ENCODE measurements around the gene CD84.
"Not testable (repeated sequence)": the region's sequence is repeated elsewhere in the genome, so short reads cannot be mapped to it uniquely, and the experiment has no call there.

The CD84 gene

DNA sequence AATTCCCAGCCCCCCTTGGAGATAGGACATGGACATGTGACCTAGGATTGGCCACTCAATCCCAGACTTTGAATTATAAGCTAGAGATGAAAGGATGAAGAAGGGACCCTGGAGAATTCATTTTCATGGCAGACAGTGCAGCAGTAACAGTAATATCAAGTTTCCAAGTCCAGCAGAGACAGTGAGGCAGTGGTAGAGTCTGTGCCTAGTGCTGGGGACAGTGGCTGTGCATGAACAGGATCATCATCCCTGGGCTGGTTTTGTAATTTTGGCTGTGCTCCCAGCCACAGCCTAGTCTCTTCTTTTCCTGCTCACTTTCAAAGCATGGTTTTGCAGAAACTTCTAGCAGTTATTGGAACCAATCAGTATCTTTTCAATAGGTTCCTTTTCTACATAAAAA lies 29.6 kb upstream of the CD84 start:
- no peak for DNase-seq

DNA sequence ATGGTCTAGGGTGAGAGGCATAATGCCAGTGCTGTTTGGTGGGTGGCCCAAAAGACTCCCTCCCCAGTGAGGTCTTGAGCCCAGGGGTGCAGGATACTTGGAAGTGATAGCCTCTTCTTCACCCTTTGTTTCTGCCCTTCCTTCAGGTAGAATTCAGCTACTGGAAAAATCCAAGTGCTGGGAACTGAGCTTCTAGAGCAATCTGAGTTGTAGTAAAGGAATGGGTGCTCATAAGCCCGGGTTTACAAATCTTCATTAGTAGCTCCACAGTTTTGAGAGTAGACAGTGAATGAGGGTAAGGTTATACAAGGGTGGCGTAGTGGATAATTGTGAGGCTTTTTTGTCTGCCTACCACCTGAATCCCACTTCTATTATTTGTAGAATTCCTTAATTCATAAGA lies 29.2 kb upstream of the CD84 start:
- no peak for DNase-seq

DNA sequence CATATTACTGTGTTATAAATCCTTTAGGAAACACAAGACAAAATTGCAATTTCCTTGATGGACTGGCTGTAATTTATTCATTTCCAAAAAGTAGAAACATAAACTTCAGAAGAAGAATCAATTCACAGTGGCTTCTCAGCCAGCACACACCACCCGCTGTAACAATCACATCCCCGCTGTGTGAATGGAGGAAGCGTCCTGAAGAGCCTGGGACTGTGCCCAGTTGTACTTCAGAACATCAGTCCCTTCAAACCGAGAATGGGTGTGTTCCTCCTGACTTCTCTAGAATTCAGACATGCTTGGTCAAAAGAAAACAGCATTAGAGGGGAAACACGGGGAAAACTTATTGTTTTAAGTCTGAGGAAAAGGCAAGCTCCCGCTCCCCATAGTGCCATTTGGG lies 28.8 kb upstream of the CD84 start:
- DNase-seq: no peak

DNA sequence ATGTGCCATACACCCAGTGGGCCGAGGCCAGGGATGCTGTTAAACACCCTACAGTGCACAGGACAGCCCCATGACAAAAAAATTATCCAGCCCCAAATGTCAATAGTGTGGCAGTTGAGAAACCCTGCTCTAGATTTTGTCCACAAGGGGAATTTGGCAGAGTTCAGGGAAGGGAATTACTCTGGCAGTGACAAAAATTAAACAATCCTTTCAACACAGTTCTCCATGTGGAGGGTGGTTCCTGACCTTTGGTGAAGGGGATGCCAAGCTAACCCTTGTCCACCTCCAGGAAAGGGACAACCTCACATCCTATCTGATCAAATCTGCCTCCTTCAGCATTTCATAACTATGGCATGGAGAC lies 28.4 kb upstream of the CD84 start:
- DNase-seq: no peak

DNA sequence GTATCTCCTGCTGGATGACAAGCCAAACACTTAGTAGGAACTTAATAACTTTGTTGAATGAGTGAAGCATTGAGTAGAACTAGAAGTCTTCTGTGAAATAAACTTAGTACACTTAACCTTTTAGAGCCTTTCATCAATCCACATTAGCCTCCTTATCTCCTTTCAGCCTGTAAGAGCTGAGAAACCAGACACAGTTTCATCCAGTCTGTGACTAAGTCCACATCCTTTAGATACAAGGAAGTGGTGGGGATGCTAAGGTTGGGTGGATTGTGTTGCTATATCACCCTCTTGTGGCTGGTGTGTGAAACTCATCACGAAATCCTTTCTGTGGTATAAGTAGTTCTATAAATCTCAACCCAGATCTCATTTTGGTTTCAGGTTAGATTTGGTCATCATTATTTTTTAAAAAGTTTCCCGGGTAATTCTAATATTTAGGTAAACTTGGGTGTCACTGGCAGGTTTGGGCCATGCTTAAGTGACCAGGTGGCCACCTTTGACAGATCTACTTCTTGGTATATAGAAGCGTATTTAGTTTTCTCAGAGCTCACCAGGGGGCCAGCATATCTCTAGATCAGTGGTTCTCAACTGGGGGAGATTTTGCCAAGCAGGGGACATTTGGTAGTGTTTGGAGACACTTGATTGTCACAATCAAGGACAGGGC lies 27.8 kb upstream of the CD84 start:
- DNase-seq: peak; percentile 67

DNA sequence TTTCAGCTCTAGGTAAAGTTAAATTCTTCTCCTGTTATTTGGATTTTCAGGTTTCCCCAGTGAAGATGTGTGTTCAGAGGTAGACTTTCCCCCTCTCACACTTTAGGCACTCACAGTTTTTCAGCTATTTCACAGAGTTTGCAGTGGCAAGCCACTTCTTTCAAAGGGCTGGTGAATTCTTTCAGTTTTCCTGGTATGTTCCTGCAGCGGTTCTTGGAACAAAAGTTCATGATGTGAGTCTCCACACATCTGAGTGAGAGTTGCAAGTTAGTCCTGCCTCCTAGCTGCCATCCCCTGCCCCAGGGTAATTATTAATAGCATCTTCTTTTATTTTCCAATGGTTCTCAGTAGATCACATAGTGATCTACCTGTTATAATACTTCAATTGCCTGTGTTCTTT lies 27.3 kb upstream of the CD84 start:
- DNase-seq: no peak

DNA sequence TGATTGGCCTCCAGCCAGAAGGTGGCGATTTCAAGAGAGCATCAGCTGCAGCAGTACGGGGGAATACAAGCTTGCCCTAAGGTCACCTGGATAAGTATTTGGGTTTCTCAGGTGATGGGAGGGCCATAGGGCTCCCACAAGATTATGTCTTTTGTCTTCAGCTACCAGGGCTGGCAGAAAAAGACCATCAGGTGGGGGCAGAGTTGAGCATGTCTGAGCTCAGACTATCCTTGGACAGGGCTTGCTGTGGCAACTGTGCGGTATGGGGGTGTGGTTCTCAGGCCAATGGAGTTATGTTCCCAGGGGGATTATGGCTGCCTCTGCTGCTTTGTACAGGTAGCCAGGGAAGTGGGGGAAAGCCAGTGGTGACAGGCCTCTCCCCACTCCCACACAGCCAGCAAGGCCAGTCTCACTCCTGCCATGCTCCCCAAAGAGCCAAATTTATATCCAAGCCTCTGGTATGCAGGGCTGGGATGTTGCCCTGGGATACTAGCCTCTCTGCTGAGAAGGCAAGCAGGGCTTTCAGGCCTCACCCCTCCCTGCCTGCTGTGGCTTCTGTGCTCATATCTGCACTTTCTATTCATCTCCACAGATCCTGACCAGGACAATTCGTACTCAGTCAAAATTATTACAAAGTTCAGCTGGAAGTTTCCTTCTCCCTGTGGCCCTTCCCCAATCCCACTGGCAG lies 26.6 kb upstream of the CD84 start:
- DNase-seq: no peak

DNA sequence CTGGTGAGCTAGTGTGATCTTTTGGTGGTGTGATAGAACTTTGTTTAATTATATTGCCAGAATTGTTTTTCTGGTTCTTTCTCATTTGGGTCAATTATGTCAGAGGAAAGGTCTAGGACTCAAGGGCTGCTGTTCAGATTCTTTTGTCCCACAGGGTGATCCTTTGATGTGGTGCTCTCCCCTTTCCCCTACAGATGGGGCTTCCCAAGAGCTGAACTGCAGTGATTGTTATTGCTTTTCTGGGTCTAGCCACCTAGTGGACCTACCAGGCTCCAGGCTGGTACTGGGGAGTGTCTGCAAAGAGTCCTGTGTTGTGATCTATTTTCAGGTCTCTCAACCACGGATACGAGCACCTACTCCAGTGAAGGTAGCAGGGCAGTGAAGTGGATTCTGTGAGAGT lies 25.9 kb upstream of the CD84 start:
- DNase-seq: no peak

DNA sequence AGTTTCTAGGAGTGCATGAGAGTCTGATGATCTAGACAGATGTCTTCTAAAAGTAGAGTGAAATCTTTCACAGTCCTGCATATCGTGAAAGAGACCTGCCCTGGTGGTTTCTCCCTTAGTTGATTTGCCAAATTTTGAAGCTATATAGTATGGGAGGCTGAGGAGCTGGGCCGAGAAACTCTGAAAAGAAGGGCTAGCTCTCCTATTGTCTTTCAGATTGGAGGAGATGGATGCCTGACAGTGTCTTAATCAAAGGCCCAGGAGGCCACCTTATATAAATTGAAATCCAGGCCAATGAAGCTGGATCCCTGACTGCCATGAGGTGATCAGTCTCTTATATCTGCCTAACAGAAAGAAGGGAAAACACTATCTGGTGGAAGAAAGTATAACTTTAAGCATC lies 18.4 kb upstream of the CD84 start:
- DNase-seq: no peak

DNA sequence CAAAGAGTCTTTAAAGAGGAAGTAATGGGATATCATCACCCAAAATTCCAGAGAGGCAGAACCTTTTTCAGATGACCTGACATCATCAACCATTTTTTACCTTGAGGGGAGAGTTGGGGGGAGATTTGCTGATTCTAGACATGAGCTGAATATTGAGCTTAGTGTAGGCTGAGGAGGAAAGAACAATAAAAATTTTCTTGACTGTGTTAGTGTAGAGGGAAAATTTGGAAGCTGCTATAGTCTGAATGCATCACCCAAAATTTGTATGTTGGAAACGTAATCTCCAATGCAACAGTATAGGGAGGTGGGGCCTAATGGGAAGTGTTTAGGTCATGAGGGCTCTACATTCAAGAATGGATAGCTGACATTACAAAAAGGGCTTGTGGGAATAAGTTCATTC lies 17.8 kb upstream of the CD84 start:
- no peak for DNase-seq

DNA sequence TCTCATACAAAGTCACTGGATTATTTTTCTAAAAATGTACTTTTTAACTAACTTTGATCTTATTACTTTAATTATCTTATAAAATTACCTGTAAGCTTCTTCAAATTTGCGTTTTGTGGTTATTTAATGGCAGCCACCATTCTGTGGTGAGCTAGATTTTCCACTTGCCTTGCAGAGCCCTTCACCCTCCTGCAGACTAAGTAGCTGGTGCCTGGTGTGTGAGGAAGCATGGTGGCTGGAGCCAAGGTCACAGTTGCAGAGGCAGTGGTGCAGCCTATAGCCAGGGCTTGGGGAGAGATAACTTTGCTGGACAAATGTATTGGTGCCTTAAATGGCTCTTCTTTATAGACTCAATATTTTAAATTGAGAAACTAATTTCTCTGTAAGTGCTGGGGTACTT lies 11.2 kb upstream of the CD84 start:
- no peak for DNase-seq

DNA sequence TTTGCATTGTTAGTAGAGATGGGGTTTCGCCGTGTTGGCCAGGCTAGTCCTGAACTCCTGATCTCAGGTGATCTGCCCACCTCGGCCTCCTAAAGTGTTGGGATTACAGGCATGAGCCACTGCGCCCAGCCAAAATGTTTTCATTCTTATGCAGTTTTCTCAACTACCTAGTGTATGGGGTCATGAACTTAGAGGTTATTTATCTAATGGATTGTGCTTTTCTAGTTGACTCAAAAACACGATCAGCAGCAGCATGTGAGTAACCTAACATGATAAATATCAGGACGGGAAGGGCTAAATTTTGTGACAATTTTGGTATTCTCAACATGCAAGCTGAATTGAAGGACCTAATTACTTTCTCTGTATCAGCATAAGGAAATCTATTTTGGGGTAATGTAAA lies 9.2 kb upstream of the CD84 start:
- no peak for DNase-seq

DNA sequence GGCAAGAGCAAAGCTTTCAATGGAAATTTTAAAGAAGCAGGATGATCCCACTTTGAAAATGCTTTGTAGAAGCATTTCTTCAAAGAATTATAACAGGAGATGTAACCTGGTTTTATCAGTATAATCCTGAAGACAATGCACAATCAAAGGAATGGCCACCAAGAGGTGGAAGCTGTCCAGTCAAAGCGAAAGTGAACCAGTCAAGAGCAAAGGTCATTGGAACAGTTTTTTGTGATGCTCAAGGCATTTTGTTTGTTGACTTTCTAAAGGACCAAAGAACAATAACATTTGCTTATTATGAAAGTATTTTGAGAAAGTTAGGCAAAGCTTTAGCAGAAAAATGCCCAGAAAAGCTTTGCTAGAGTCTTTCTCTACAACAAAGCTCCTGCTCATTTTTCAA lies 5.5 kb upstream of the CD84 start:
- no peak for DNase-seq

DNA sequence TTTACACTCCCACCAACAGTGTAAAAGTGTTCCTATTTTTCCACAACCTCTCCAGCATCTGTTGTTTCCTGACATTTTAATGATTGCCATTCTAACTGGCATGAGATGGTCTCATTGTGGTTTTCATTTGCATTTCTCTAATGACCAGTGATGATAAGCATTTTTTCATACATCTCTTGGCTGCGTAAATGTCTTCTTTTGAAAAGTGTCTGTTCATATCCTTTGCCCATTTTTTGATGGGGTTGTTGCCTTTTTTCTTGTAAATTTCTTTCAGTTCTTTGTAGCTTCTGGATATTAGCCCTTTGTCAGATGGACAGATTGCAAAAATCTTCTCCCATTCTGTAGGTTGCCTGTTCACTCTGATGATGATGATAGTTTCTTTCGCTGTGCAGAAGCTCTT lies 3.7 kb upstream of the CD84 start:
- not testable (repeated sequence) for DNase-seq

DNA sequence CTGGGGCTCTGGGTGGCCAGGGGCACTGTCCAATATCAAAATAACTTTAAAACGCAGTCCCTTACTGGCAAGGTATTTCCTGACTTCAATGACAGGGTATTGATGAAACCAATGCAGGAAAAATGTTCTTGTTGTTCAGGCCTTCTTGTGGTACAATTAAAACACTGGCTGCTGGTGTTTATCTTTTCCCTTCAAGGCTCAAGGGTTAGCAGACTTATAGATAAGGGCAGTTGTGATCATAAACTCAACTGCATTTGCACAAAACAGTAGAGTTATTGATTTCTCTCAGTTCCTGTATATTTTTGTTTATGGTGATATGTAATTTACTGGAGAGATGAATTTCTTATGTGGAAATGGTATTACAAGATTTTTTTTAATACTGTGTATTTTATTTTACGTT lies 2.7 kb upstream of the CD84 start:
- DNase-seq: no peak

DNA sequence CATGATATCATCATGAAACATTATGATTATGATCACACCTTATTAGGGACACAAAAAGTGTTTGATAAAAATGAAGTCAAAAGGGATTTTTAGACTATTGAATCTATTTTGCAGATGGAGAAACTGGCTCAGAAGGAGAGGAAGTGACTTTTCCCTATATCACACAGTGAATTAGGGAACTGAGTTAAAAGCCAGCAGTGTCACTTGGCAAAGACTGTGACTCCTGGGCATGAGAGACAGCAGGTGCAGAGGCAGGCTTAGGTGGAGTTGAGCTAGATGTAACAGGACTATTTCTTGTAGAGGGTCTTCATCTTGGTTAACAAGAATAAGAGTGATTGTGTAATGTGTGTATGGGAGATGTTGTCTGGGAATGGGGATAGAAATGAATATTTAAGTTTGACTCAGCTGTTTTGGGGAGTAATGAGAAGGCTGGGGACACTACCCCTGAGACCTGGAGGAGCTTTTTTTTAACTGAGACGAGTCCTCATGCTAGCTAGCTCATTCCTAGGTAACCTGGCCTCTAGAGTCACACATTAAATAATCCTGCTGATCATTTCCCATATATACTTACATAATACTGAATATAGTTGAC lies 1.0 kb upstream of the CD84 start:
- no peak for DNase-seq

DNA sequence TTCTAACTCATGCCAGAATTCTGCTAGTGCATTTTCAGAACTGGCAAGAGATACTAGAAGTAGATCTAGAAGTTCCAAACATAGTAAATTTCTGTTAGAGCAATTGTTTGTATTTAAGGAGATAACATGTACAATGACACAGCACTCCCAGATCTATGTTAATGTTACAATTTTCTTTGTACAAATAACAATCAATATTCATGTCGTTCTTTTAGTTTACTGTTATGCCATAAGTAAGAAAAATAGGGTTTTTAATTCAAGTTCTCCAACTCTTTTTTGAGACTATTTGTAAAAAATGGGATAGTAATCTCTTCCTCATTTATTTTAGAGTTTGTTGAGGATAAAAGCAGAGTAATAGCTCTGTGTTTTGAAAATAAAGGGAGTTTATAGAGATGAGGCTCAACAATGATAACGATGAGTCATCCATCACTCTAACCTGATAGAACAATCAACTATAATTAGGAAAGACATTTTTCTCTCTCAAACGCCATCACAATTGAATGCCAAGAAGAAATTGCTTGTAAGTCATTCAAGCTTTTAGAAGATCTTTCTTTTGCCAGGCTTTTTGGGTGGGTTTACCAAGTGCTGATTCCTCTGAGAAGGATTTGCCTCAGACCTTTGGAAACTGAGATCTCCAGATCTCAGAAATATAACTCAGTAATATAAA lies 638 bp downstream of the CD84 start:
- DNase-seq: no peak

DNA sequence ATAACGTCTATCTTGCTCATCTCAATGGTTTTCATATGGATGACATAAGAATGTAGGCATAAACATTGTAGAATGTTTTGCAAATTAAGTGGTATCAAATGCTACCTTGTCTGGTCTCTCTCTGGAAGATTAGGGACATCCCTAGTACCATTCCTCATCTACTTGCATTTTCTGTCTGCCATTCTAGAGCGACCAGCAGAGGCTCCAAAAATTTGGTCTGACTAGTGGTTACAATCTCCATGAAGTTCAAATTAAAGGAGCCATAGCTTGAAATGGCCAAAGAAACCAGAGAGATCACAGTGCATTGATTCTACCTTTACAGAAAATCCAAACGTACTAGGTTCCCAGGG lies 1.1 kb downstream of the CD84 start:
- DNase-seq: no peak

DNA sequence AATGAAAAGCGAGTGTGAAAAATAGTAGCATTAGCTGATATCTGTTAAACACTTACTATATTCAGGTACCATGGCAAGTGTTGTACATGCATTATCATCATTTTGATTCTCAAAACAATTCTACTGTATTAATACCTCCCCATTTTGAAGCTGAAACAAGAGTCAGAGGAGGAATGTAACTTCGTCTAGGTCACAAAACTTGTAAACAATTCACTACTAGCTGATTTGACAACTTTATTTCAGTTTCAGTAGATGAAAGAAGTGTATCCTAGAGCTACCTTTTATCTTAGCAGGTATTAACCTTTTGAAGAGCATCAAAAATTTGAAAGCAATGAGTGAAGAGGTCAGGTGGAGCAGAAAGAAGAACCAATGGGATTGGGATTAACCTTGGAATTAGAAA lies 1.6 kb downstream of the CD84 start:
- DNase-seq: no peak

DNA sequence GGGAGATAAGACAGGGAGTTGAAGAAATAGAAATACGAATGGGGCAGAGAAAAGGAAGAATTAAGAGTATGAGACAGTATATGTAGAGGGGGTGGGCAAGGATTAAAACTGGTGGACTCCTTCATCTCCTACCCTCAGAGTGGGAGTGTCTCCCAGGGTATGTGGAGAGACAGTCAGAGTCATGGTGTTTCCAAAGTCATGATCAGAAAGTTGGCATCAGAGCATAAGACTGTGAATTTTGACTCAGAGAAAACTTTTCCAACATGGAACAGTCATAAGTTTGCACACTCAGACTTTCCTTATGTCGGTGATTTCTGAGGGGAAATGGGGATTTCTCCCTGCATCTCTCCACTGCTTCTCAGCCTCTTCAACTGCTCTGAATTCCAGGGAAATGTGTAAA lies 2.4 kb downstream of the CD84 start:
- no peak for DNase-seq

DNA sequence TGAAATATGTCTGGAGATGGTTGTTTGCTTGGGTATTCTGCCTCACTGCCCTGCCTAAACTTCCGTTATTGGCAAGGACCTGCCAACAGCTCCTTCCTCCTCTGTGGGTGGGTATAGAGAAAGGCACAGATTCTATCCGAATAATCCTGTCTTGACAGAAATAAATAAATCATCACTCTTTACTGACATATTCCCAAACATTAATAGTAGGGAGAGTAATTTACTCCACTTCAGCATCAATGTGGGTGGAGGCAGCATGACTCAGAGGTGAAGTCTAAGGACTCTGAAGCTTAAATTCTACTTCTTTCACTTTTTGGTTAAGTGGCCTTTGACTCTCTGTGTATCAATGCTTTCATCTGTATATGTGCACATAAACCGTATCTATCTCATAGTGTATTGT lies 2.9 kb downstream of the CD84 start:
- no peak for DNase-seq

DNA sequence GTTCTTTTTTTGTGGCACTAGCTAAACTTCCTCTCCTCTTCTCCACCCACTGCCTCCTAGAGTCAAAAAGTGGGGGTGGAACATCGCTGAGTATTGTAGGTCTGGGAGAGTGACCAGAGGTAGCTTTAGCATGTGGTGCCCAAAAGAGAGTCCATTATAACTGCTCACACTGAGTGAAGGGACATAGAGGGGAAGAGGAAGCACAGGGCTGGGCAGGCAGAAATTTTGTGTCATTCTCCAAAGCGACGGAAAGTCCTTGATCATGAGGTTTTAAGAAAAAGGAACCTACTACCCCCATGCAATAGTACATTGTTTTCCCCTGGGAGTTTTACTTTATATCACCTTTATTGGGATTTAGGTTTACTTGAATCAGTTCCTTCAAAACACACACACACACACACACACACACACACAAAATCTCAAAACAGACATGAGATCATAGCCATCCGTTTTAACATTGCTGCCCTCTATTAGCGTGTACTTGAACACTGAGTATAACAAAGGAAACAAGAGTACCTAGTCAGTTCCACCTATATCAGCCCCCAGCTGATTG lies 4.1 kb downstream of the CD84 start:
- DNase-seq: no peak

DNA sequence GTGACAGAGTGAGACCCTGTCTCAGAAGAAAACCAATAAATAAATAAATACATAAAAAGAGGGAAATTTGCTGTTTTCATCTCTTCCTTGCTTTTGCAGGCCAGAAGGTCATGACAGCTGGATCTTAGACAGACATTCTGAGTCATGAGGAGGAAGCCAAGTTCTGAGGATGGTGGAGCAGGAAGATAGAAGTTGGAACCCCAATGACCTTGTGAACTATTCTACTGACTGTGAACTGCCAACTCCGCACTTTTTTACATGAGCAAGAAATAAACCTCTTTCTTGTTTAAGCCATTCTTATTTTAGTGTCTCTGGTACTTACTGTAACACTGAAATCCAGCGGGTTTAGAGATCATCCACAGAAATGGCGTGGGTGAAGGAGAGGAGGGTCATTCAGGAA lies 8.5 kb downstream of the CD84 start:
- DNase-seq: no peak

DNA sequence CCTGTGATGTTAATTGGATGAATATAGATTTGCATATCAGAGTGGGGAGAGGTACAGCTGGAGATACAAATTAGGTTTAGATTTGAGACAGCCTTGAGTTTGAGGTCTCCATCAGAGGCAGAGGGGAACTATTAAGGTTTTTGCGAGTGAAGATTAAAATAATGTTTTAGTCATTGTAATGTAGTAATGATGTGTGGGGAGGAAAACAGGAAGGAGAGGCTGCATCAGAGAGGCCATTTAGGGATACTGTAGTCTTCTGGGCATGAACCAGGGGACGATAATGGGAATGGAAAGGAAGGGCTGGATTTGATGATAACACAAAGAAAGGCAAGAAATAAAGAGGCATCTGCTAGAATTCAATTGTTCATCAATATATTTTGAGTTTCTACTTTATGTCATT lies 9.5 kb downstream of the CD84 start:
- no peak for DNase-seq

All from kidney glomerular epithelial cell (primary cell).